Measurements from ENCODE around the gene DCBLD2.

Gene DCBLD2

DNA sequence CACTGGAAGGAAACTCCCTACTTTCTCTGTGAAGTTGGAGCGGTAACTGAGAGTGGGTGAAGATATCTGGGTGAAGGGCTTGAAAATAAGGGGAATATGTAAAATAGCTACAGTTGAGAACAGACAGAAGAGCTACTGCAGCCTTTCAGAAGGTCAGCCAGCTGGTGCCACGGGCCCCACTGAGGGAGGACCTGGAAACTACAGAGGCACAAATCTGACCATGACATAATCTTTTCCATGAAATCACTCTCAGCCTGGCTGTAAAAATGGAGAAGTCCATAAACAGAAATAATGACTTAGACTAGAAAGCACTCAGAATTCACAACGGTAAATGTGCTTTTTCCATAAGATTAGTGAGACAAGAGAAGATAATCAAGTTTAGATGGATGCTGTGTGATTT is 91.9 kb downstream of the DCBLD2 start:
- no peaks in the 10 kb centered on the region for H3K4me1 ChIP-seq (ENCODE audit: control insufficient read depth, insufficient read depth, low read length)
- H3K9me3 ChIP-seq (ENCODE audit: control insufficient read depth, insufficient read depth, low read length) = no peaks in the 10 kb centered on the region
- H3K27me3 ChIP-seq (ENCODE audit: control insufficient read depth, insufficient read depth, low read length) = no peaks in the 10 kb centered on the region
- H3K36me3 ChIP-seq (ENCODE audit: control insufficient read depth, insufficient read depth, low read length) = peaks cover 12% of the 10 kb centered on the region; the same call in 1 of the 2 replicates
- H3K4me3 ChIP-seq (ENCODE audit: low read length) = no peak overlapping the region
- no peak overlapping the region for H3K27ac ChIP-seq (ENCODE audit: low read length)
- WGBS (ENCODE audit: insufficient coverage, insufficient read length) = no CpG with 5 or more reads among the region's 3 CpGs
- DNase-seq (ENCODE audit: low read depth, low spot score) = no peak

DNA sequence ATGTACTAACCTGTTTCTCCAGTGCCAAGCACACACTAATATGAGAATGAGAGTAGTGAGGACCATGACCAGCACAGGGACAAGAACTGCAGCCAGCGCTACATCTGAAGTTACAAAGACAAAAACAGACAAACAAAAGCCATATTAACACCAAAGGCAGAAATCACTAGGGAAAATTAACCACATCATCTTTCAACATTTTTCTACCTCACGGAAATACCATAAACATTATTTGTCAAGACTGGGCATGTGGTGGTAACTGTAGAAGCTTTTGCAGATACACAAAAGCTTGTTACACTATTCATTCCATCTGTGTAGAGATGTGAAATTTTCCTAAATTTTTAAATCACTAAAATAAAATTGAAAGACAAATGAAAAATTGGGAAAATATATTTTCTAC is 93.4 kb downstream of the DCBLD2 start:
- WGBS (ENCODE audit: insufficient coverage, insufficient read length) = no CpG with 5 or more reads among the region's 2 CpGs
- DNase-seq (ENCODE audit: low read depth, low spot score) = no peak
- Histone ChIP-seq H3K4me3 (ENCODE audit: low read length) (no peak overlapping the region), H3K27ac (ENCODE audit: low read length) (no peak overlapping the region), H3K4me1 (ENCODE audit: control insufficient read depth, insufficient read depth, low read length) (no peaks in the 10 kb centered on the region), H3K9me3 (ENCODE audit: control insufficient read depth, insufficient read depth, low read length) (no peaks in the 10 kb centered on the region), H3K36me3 (ENCODE audit: control insufficient read depth, insufficient read depth, low read length) (peaks cover 12% of the 10 kb centered on the region; the same call in 1 of the 2 replicates), H3K27me3 (ENCODE audit: control insufficient read depth, insufficient read depth, low read length) (no peaks in the 10 kb centered on the region)

DNA sequence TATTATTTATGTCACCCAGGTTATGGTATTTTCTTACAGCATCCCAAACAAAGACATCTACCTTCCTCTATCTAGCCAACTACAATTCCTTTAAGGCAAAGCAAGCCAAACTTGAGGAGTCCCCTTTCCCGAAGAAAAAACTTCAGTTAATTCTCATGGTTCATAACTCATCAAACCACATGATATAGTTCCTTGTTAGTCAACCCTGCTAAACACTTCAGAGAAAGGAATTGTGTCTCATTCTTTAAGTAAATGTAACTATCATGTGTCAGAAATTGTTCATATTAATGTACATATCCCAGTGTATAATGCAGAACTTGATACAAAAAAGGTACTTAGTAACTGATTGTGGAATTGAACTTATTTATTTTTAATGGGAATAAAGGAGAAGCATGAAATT is 93.9 kb downstream of the DCBLD2 start:
- no peak for DNase-seq (ENCODE audit: low read depth, low spot score)
- no CpG with 5 or more reads among the region's 1 CpG for WGBS (ENCODE audit: insufficient coverage, insufficient read length)
- Histone ChIP-seq H3K27ac (ENCODE audit: low read length) (no peak overlapping the region), H3K36me3 (ENCODE audit: control insufficient read depth, insufficient read depth, low read length) (peaks cover 12% of the 10 kb centered on the region; the same call in 1 of the 2 replicates), H3K4me3 (ENCODE audit: low read length) (no peak overlapping the region), H3K27me3 (ENCODE audit: control insufficient read depth, insufficient read depth, low read length) (no peaks in the 10 kb centered on the region), H3K4me1 (ENCODE audit: control insufficient read depth, insufficient read depth, low read length) (no peaks in the 10 kb centered on the region), H3K9me3 (ENCODE audit: control insufficient read depth, insufficient read depth, low read length) (no peaks in the 10 kb centered on the region)

DNA sequence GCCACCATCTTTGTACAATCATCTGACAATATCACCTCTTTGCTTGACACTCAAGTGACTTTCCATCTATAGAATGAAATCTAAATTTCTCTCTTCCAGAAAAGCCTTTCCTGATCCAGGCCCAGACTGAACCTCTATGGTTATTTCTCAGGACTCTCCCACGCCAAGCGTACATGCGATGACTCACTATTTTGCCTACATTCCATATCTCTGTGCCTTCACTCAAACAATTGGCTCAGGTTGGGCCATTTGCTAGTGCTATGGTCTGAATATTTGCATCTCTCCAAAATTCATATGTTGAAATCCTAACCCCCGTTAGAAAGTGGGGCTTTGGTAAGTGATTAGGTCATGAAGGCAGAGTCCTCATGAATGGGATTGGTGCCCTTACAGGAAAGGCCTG is 94.5 kb downstream of the DCBLD2 start:
- Histone ChIP-seq H3K27me3 (ENCODE audit: control insufficient read depth, insufficient read depth, low read length) (no peaks in the 10 kb centered on the region), H3K9me3 (ENCODE audit: control insufficient read depth, insufficient read depth, low read length) (no peaks in the 10 kb centered on the region), H3K36me3 (ENCODE audit: control insufficient read depth, insufficient read depth, low read length) (peaks cover 12% of the 10 kb centered on the region; the same call in 1 of the 2 replicates), H3K4me1 (ENCODE audit: control insufficient read depth, insufficient read depth, low read length) (no peaks in the 10 kb centered on the region), H3K4me3 (ENCODE audit: low read length) (no peak overlapping the region), H3K27ac (ENCODE audit: low read length) (no peak overlapping the region)
- WGBS (ENCODE audit: insufficient coverage, insufficient read length) = no CpG with 5 or more reads among the region's 4 CpGs
- no peak for DNase-seq (ENCODE audit: low read depth, low spot score)

DNA sequence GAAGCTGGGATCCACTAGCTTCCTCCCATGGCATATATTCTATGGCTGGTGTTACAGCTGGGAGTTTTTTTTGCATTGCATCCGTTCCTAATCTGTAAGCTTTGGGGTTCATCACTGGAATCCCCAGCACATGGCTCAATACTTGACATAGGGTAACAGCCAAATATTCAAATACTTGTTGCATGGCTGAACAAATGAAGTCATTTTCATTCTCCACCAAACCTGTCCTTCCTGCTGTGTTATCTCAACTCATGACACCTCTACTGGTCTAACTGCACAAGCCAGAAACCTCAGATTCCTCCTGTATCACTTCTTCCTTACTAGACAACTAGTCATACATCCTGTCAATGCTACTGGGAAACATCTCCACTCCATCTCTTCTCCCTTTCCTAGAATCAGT is 95.0 kb downstream of the DCBLD2 start:
- Histone ChIP-seq H3K4me3 (ENCODE audit: low read length) (no peak overlapping the region), H3K27ac (ENCODE audit: low read length) (no peak overlapping the region), H3K9me3 (ENCODE audit: control insufficient read depth, insufficient read depth, low read length) (no peaks in the 10 kb centered on the region), H3K27me3 (ENCODE audit: control insufficient read depth, insufficient read depth, low read length) (no peaks in the 10 kb centered on the region), H3K36me3 (ENCODE audit: control insufficient read depth, insufficient read depth, low read length) (peaks cover 12% of the 10 kb centered on the region; the same call in 1 of the 2 replicates), H3K4me1 (ENCODE audit: control insufficient read depth, insufficient read depth, low read length) (no peaks in the 10 kb centered on the region)
- no peak for DNase-seq (ENCODE audit: low read depth, low spot score)
- no CpG with 5 or more reads among the region's 1 CpG for WGBS (ENCODE audit: insufficient coverage, insufficient read length)

DNA sequence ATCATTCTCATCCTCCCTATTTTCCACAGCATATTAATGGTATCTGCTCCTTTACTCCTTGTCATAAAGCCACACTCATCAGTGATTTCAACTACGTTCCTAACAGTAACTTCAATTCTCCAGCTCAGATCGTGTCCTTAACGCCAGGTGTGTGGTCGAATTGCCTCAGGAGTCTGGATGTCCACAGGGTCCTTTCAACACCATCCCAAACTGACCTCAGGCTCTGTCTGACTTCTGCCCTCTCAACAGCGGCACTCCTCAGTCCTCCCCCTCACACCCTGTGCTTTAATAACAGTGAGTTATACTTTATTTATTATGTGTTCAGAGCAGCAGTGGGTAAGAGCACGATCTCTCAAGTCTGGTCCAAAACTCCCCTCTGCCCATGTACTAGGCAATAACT is 95.9 kb downstream of the DCBLD2 start:
- H3K36me3 ChIP-seq (ENCODE audit: control insufficient read depth, insufficient read depth, low read length) = peaks cover 12% of the 10 kb centered on the region; the same call in 1 of the 2 replicates

DNA sequence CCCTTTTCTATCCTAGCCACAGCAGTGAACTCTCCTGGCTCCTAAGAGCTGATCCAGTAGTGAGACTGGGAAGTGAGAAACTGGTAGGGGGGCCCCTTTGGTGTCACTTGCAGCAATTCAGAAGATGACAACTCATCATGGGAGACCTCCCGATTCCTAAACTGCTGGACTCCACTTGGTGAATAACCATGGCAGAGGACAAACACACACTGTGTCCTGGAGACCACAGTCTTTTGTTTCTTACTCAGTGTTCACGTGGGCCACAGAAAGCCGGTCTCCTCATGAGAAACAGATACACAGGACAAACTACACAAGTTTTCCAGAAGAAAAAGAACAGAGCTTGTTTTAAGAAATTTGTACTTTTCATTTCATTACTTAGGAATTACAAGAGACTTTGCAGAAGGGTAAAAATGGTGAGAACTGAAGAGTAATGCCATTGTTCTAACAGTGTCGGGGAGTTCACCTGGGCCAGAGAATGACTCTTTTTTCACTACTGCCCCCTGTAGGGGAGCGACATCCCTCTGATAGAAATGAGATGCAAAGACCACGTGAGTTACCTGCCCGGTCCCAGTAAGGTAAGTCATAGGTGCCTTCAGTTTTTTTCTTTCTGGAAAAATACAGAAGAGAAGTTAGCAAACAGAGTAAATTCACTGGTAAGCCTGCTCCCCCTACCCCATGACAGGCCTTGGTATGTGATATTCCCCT is 100.3 kb downstream of the DCBLD2 start:
- DNase-seq (ENCODE audit: low read depth, low spot score) = peak; percentile 2
- no peaks in the 10 kb centered on the region for H3K9me3 ChIP-seq (ENCODE audit: control insufficient read depth, insufficient read depth, low read length)
- H3K27ac ChIP-seq (ENCODE audit: low read length) = no peak overlapping the region
- H3K36me3 ChIP-seq (ENCODE audit: control insufficient read depth, insufficient read depth, low read length) = no peaks in the 10 kb centered on the region; the same call in 1 of the 2 replicates
- H3K27me3 ChIP-seq (ENCODE audit: control insufficient read depth, insufficient read depth, low read length) = no peaks in the 10 kb centered on the region
- WGBS (ENCODE audit: insufficient coverage, insufficient read length) = no CpG with 5 or more reads among the region's 7 CpGs
- no peaks in the 10 kb centered on the region for H3K4me1 ChIP-seq (ENCODE audit: control insufficient read depth, insufficient read depth, low read length)
- H3K4me3 ChIP-seq (ENCODE audit: low read length) = no peak overlapping the region

More for the DNA sequence above, 95.9 kb downstream of the DCBLD2 start:
- no peaks in the 10 kb centered on the region for H3K9me3 ChIP-seq (ENCODE audit: control insufficient read depth, insufficient read depth, low read length)
- H3K4me3 ChIP-seq (ENCODE audit: low read length) = no peak overlapping the region
- H3K27ac ChIP-seq (ENCODE audit: low read length) = no peak overlapping the region
- DNase-seq (ENCODE audit: low read depth, low spot score) = no peak
- no CpG with 5 or more reads among the region's 6 CpGs for WGBS (ENCODE audit: insufficient coverage, insufficient read length)
- H3K4me1 ChIP-seq (ENCODE audit: control insufficient read depth, insufficient read depth, low read length) = no peaks in the 10 kb centered on the region
- no peaks in the 10 kb centered on the region for H3K27me3 ChIP-seq (ENCODE audit: control insufficient read depth, insufficient read depth, low read length)

DNA sequence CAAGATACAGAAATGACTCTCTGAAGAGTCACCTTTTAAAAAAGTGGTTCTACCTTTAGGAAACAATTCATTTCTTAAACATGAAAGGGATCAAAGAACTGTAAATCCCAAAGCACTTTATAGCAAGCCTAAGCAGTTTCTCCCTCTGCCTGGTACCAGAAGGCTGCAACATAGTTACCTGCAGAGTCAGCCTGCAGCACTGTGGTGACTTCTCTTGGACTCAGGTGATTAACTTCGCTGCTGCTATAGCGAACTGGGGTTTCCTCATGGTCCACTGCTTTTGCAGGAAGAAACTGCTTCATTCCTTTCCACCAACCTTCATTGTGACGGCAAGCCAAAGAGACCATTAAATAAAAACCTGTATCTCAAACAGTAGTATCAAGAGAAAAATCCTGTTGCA is 101.1 kb downstream of the DCBLD2 start:
- Histone ChIP-seq H3K4me1 (ENCODE audit: control insufficient read depth, insufficient read depth, low read length) (no peaks in the 10 kb centered on the region), H3K27me3 (ENCODE audit: control insufficient read depth, insufficient read depth, low read length) (no peaks in the 10 kb centered on the region), H3K4me3 (ENCODE audit: low read length) (no peak overlapping the region), H3K36me3 (ENCODE audit: control insufficient read depth, insufficient read depth, low read length) (no peaks in the 10 kb centered on the region; the same call in 1 of the 2 replicates), H3K9me3 (ENCODE audit: control insufficient read depth, insufficient read depth, low read length) (no peaks in the 10 kb centered on the region), H3K27ac (ENCODE audit: low read length) (no peak overlapping the region)
- DNase-seq (ENCODE audit: low read depth, low spot score) = no peak
- no CpG with 5 or more reads among the region's 3 CpGs for WGBS (ENCODE audit: insufficient coverage, insufficient read length)

DNA sequence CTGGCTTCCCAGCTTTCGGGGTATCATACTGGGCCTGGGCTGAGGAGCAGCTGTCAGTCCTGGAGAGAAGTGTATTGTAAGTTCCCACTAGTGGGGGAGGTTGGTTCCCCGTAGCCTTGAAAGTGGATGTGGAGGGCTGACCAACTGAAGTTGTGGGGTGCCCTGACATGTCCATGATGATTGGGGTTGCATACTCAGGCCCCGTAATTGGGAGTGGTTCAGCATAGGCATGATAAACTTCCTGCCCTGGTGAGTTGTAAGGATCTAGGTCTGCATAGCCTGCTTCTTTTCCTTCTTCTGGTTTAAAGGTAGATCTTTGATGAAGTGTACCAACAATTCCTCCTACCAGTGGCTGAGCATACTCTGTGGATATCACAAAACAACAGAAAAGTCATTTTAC is 102.0 kb downstream of the DCBLD2 start:
- Histone ChIP-seq H3K27me3 (ENCODE audit: control insufficient read depth, insufficient read depth, low read length) (no peaks in the 10 kb centered on the region), H3K4me3 (ENCODE audit: low read length) (no peak overlapping the region), H3K4me1 (ENCODE audit: control insufficient read depth, insufficient read depth, low read length) (no peaks in the 10 kb centered on the region), H3K9me3 (ENCODE audit: control insufficient read depth, insufficient read depth, low read length) (no peaks in the 10 kb centered on the region), H3K27ac (ENCODE audit: low read length) (no peak overlapping the region), H3K36me3 (ENCODE audit: control insufficient read depth, insufficient read depth, low read length) (no peaks in the 10 kb centered on the region; the same call in 1 of the 2 replicates)
- no peak for DNase-seq (ENCODE audit: low read depth, low spot score)
- WGBS (ENCODE audit: insufficient coverage, insufficient read length) = no CpG with 5 or more reads among the region's 3 CpGs

DNA sequence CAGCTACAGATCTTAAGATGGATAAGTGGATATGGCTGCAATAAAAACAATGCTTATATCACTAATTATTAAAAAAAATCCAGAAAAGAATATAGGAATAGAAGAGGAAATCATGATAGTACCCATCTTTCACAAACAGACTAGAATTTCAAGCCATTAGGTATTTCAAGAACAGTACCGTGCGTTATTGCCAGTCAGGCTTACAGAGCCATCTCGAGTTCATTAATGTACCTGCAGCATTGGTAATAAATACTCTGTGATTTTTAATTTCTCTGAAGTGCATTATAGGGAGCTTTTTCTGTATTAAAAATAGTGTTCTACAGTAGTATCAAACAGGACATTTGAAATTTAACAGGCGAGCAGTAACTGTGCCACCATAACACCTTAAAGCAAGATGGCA is 102.7 kb downstream of the DCBLD2 start:
- H3K9me3 ChIP-seq (ENCODE audit: control insufficient read depth, insufficient read depth, low read length) = no peaks in the 10 kb centered on the region
- no peak for DNase-seq (ENCODE audit: low read depth, low spot score)
- no peak overlapping the region for H3K4me3 ChIP-seq (ENCODE audit: low read length)
- no CpG with 5 or more reads among the region's 4 CpGs for WGBS (ENCODE audit: insufficient coverage, insufficient read length)
- no peaks in the 10 kb centered on the region; the same call in 1 of the 2 replicates for H3K36me3 ChIP-seq (ENCODE audit: control insufficient read depth, insufficient read depth, low read length)
- no peaks in the 10 kb centered on the region for H3K4me1 ChIP-seq (ENCODE audit: control insufficient read depth, insufficient read depth, low read length)
- no peak overlapping the region for H3K27ac ChIP-seq (ENCODE audit: low read length)
- H3K27me3 ChIP-seq (ENCODE audit: control insufficient read depth, insufficient read depth, low read length) = no peaks in the 10 kb centered on the region

DNA sequence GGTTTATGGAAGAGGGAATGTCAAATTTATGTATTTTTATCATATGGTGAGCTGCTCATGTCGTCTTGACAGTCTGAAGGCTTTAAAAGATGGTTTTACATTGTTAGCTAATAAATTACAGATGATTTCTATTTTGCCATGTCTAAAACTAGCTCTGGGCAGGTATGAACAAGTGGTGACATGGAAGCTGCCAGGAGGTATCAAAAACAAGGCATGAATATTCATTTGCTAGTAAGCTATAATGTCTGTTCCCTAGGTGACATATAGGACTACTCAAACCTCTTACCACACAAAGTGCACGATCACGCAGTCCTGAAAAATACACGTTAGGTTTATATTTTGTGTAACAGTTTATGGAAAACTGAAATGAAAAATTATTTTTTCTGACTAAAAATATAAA is 103.6 kb downstream of the DCBLD2 start:
- H3K27ac ChIP-seq (ENCODE audit: low read length) = no peak overlapping the region
- H3K4me1 ChIP-seq (ENCODE audit: control insufficient read depth, insufficient read depth, low read length) = no peaks in the 10 kb centered on the region
- DNase-seq (ENCODE audit: low read depth, low spot score) = no peak
- H3K9me3 ChIP-seq (ENCODE audit: control insufficient read depth, insufficient read depth, low read length) = no peaks in the 10 kb centered on the region
- no peaks in the 10 kb centered on the region; the same call in 1 of the 2 replicates for H3K36me3 ChIP-seq (ENCODE audit: control insufficient read depth, insufficient read depth, low read length)
- no peak overlapping the region for H3K4me3 ChIP-seq (ENCODE audit: low read length)
- no CpG with 5 or more reads among the region's 4 CpGs for WGBS (ENCODE audit: insufficient coverage, insufficient read length)
- H3K27me3 ChIP-seq (ENCODE audit: control insufficient read depth, insufficient read depth, low read length) = no peaks in the 10 kb centered on the region
